Keratinocyte (primary cell): ENCODE results near the gene ADAT3. TPM values are rescaled to one million over a fixed set of nuclear protein-coding genes. Genes with fewer than 3 reads are reported as not detected.
A peak's percentile ranks its signal among the peaks of the same experiment; 100 is the strongest.

Experiments
- DNase-seq: peaks from one replicate; pipeline ENCODE4 v3.0.0-alpha.2; 2011; ENCODE audit warnings: low read depth, missing footprints, low spot score
- FAIRE-seq: peaks from 2 replicates; lab custom pipeline; 2011; peaks lifted over from hg19 to GRCh38; lab: Jason Lieb, UNC
- H2AFZ ChIP-seq: 2 replicates; pipeline ENCODE4 v1.6.0; 2012; ENCODE audit warnings: low read length, control low read depth, inconsistent platforms; ENCODE audit not compliant: control insufficient read depth
- H3K27ac ChIP-seq: 2 replicates; pipeline ENCODE4 v1.5.1; 2011; ENCODE audit warnings: low read length; ENCODE audit not compliant: control insufficient read depth, insufficient read depth
- H3K27me3 ChIP-seq: 3 replicates; pipeline ENCODE4 v1.6.0; 2011; ENCODE audit warnings: low read length; ENCODE audit not compliant: control insufficient read depth, insufficient read depth; ENCODE audit errors: extremely low read depth
- H3K36me3 ChIP-seq, 2 experiments: 2 replicates in 1 of 2; 3 replicates in 1 of 2; pipeline ENCODE4 v1.5.1; 2011; ENCODE audit warnings: low read length in 2 of 2, mild to moderate bottlenecking in 1 of 2; ENCODE audit not compliant: control insufficient read depth in 2 of 2, insufficient read depth in 2 of 2; ENCODE audit errors: extremely low read depth in 1 of 2
- H3K4me1 ChIP-seq: 3 replicates; pipeline ENCODE4 v1.5.1; 2011; ENCODE audit warnings: low read length; ENCODE audit not compliant: control insufficient read depth, insufficient read depth; ENCODE audit errors: extremely low read depth
- H3K4me2 ChIP-seq: 3 replicates; pipeline ENCODE4 v1.6.0; 2011; ENCODE audit warnings: low read depth, low read length; ENCODE audit not compliant: control insufficient read depth, insufficient read depth; ENCODE audit errors: extremely low read depth
- H3K4me3 ChIP-seq, 3 experiments: fragments of 200-600 bp in 1 of 3; sonication (generic) in 1 of 3; 2 replicates in 2 of 3; 3 replicates in 1 of 3; pipeline ENCODE4 v1.5.1; 2011 to 2016; ENCODE audit warnings: low read length in 3 of 3, mild to moderate bottlenecking in 3 of 3, control low read depth in 2 of 3, inconsistent platforms in 1 of 3, low read depth in 1 of 3, mixed read lengths in 1 of 3, mixed run types in 1 of 3, moderate library complexity in 1 of 3; ENCODE audit not compliant: control insufficient read depth in 2 of 3, insufficient read depth in 2 of 3; ENCODE audit errors: extremely low read depth in 1 of 3
- H3K79me2 ChIP-seq: 2 replicates; pipeline ENCODE4 v1.6.0; 2012; ENCODE audit warnings: low read length; ENCODE audit not compliant: control insufficient read depth, insufficient read depth
- H3K9ac ChIP-seq: 3 replicates; pipeline ENCODE4 v1.6.0; 2011; ENCODE audit warnings: low read length; ENCODE audit not compliant: control insufficient read depth, insufficient read depth; ENCODE audit errors: extremely low read depth
- H3K9me1 ChIP-seq: 3 replicates; pipeline ENCODE4 v1.6.0; 2011; ENCODE audit warnings: low read length; ENCODE audit not compliant: control insufficient read depth, insufficient read depth; ENCODE audit errors: extremely low read depth
- H3K9me3 ChIP-seq: 2 replicates; pipeline ENCODE4 v1.5.1; 2012; ENCODE audit warnings: low read depth, low read length; ENCODE audit not compliant: control insufficient read depth
- H4K20me1 ChIP-seq: 3 replicates; pipeline ENCODE4 v1.6.0; 2011; ENCODE audit warnings: low read length; ENCODE audit not compliant: control insufficient read depth, insufficient read depth; ENCODE audit errors: extremely low read depth
- EZH2 ChIP-seq: IDR thresholded peaks from one replicate; pipeline ENCODE4 v1.6.1; 2012; ENCODE audit warnings: inconsistent platforms, mild to moderate bottlenecking, low read length, moderate library complexity
- dilution Hi-C: fragments of 300-500 bp; cut with MboI; formaldehyde crosslinking; loops from one replicate; pipeline ENCODE4 v1.7.0; 2020; ENCODE audit warnings: low sequenced_read_pairs; ENCODE audit not compliant: extremely low pct_ligation_motif_present
- polyA plus RNA-seq, 5 experiments: library from polyadenylated mRNA; depleted of rRNA in 3 of 5; stranded (reverse) in 3 of 5; stranded (forward) in 1 of 5; unstranded in 1 of 5; fragments of >200 nt; gene quantifications; 1 replicate in 1 of 5; 2 replicates in 3 of 5; 3 replicates in 1 of 5; pipeline versions ENCODE4 v1.2.1 to v1.2.3, GENCODE V29; 2011 to 2012; ENCODE audit warnings: missing spikeins in 2 of 5, low read depth in 1 of 5, low replicate concordance in 1 of 5
- TF ChIP-seq, protein P1 (sequence below), 3 experiments: IDR thresholded peaks in 1 of 3; conservative IDR thresholded peaks in 1 of 3; optimal IDR thresholded peaks in 1 of 3; 2 replicates in 2 of 3; 3 replicates in 1 of 3; pipeline versions ENCODE3 to v1.5.1; 2011; ENCODE audit warnings: low read length in 3 of 3, mild to moderate bottlenecking in 3 of 3, moderate library complexity in 2 of 3, control low read depth in 1 of 3, inconsistent platforms in 1 of 3; ENCODE audit not compliant: insufficient read depth in 2 of 3; ENCODE audit errors: extremely low read depth in 1 of 3

ADAT3 gene
- polyA plus RNA-seq, 1 donor (not counting 4 experiments of a cell fraction or from before 2014, with no cell fraction given) = 0.55 TPM

- H3K27me3 ChIP-seq = no peaks in the 10 kb centered on the region
- FAIRE-seq = no peak
- H3K9me1 ChIP-seq = no peaks in the 10 kb centered on the region
- peaks cover 4% of the 10 kb centered on the region for H3K9me3 ChIP-seq
- dilution Hi-C loops = no loop called here
- H3K27ac ChIP-seq = no peak overlapping the region
- peak overlapping the region; percentile 39 for H3K9ac ChIP-seq
- H3K4me2 ChIP-seq = peak overlapping the region; percentile 61
- peak overlapping the region; percentile 37 for H2AFZ ChIP-seq
- no peaks in the 10 kb centered on the region for H3K36me3 ChIP-seq
- H3K4me3 ChIP-seq = peak overlapping the region; percentile 3 to 25 (median 9)
- TF ChIP-seq, protein P1, sequence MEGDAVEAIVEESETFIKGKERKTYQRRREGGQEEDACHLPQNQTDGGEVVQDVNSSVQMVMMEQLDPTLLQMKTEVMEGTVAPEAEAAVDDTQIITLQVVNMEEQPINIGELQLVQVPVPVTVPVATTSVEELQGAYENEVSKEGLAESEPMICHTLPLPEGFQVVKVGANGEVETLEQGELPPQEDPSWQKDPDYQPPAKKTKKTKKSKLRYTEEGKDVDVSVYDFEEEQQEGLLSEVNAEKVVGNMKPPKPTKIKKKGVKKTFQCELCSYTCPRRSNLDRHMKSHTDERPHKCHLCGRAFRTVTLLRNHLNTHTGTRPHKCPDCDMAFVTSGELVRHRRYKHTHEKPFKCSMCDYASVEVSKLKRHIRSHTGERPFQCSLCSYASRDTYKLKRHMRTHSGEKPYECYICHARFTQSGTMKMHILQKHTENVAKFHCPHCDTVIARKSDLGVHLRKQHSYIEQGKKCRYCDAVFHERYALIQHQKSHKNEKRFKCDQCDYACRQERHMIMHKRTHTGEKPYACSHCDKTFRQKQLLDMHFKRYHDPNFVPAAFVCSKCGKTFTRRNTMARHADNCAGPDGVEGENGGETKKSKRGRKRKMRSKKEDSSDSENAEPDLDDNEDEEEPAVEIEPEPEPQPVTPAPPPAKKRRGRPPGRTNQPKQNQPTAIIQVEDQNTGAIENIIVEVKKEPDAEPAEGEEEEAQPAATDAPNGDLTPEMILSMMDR (optimal IDR thresholded peaks at IDR 0.05 in 1 of 3, IDR thresholded peaks at IDR 0.05 in 1 of 3, conservative IDR thresholded peaks at IDR 0.05 in 1 of 3; ENCODE audit: extremely low read depth in 1 of 3, insufficient read depth in 2 of 3, low read length in 3 of 3) = peak; percentile 74 to 90 (median 79)
- TF ChIP-seq EZH2 = no peak
- H3K4me1 ChIP-seq = peaks cover 4% of the 10 kb centered on the region
- H3K79me2 ChIP-seq = no peaks in the 10 kb centered on the region
- DNase-seq = no peak
- H4K20me1 ChIP-seq = no peaks in the 10 kb centered on the region
Measured at GRCh38 chr19:1929021-1929742, 24.0 kb downstream of the ADAT3 start.

DNA sequence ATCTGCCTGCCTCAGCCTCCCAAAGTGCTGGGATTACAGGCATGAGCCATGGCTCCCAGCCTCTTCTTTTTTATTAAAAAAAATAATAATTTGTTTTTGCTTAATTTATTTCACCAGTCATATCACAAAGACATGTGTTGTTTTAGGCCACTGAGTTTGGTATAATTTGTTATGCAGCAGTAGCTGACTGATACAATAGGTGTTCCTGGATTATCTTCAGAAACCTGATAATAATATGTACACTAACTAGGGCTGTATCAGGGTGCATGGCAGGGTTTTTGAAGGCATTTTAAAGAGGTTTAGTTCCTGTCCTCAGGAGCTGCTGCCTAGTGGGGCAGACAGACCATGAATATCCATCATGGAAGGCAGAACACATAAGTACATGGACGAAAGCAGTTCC, 26.2 kb downstream of the ADAT3 start:
- no peak overlapping the region for H3K4me3 ChIP-seq
- DNase-seq (no peak), FAIRE-seq (no peak)
- H3K27me3 ChIP-seq = no peaks in the 10 kb centered on the region
- no peaks in the 10 kb centered on the region for H4K20me1 ChIP-seq
- dilution Hi-C loops = no loop called here
- TF ChIP-seq, protein P1 (optimal IDR thresholded peaks at IDR 0.05 in 1 of 3, IDR thresholded peaks at IDR 0.05 in 1 of 3, conservative IDR thresholded peaks at IDR 0.05 in 1 of 3; ENCODE audit: extremely low read depth in 1 of 3, insufficient read depth in 2 of 3, low read length in 3 of 3) = no peak
- no peak for TF ChIP-seq EZH2
- no peaks in the 10 kb centered on the region for H3K9me1 ChIP-seq
- no peak overlapping the region for H3K9ac ChIP-seq
- no peak overlapping the region for H2AFZ ChIP-seq
- no peak overlapping the region for H3K27ac ChIP-seq
- H3K4me1 ChIP-seq = peaks cover 4% of the 10 kb centered on the region
- H3K36me3 ChIP-seq = no peaks in the 10 kb centered on the region
- no peak overlapping the region for H3K4me2 ChIP-seq
- peaks cover 4% of the 10 kb centered on the region for H3K9me3 ChIP-seq
- no peaks in the 10 kb centered on the region for H3K79me2 ChIP-seq
